NCI-H1930 (cell line): ENCODE results near the gene DUOX1.

ENCODE experiments used
- DNase-seq, 2 experiments: peaks; one replicate each; lab custom pipeline; 2025; lab: John Stamatoyannopoulos, UW

The DUOX1 gene

GRCh38 chr15:45143946-45144345 lies 14.2 kb downstream of the DUOX1 start:
- DNase-seq: no peak

GRCh38 chr15:45144775-45145174 lies 15.0 kb downstream of the DUOX1 start:
- no peak for DNase-seq

- DNase-seq: no peak
Measured at GRCh38 chr15:45146405-45146804, 16.6 kb downstream of the DUOX1 start.

GRCh38 chr15:45147606-45148005 lies 17.8 kb downstream of the DUOX1 start:
- no peak for DNase-seq

- DNase-seq: no peak
Measured at GRCh38 chr15:45148076-45149059, 18.6 kb downstream of the DUOX1 start.

DNA sequence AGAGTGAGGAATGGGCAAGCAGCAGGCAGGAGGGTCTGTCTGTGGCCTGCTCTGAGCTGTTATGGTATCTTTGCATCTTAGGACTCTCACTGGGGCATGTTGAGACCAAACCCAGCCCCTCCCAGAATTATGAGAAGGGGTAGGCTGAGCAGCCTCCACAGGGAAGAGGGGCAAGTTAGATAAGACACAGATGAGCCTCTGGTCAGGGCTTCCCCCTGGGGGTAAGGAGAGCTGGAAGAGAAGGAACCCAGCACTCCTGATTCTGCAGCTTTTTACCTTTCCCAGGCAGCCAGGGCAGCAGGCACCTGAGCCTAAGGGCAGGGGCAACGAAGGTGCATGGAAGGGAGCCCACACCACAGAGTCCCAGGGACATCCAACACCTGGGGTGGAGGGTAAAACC lies 19.3 kb downstream of the DUOX1 start:
- no peak for DNase-seq

DNA sequence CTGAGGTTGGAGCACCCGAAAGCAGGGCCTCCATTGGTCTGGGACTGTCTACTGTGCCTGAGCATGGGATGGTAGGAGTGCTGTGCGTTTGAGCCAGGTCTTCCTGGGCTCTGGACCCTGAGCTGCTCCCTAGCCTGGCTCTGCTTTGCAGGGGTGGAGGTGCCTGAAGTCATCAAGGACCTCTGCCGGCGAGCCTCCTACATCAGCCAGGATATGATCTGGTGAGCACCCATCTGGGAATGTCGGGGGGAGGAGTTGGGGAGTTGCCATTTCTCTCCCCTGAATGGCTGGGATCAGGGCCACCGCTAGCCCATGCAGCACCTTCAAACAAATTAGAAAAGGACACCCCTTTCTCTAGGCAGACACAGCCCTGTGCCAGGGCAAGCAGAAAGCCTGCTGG lies 20.7 kb downstream of the DUOX1 start:
- DNase-seq: no peak

GRCh38 chr15:45150997-45151396 lies 21.2 kb downstream of the DUOX1 start:
- DNase-seq: no peak

GRCh38 chr15:45151998-45152828 lies 22.4 kb downstream of the DUOX1 start:
- DNase-seq: no peak

GRCh38 chr15:45155739-45156138 lies 25.9 kb downstream of the DUOX1 start:
- no peak for DNase-seq

DNA sequence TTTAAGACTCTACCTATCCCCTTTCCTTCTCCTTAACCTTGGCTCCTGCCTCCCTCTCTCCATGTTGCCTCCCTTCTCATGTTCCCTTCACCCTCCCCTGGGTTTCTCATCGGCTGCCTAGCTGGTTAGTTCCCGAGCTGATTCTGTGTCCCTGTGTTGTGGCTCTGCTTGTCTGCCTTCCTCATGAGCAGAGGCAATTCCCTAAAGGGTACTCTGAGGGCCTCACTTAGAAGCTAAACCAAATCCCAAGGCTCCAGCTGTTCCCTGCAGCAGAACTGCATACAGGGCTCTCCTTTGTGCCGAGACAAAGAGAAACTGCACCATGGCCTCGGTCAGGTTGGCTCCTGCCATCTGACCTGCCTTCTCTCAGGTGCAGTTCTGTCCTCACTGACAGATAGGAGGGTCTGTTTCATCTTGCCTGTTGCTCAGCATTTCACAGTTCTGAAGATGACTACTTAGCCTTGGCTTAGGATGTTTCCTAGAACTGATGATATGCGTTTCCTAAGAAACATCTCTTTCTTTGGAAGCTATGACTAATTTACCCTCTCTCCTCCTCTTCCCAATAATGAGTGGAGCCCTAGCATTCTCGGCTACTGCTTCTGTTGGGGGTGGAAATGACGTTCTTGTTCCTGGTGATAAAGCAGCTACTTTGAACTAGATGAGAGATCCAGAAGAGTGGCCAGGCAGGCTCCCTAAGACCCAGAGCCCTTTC lies 27.1 kb downstream of the DUOX1 start:
- no peak for DNase-seq

DNA sequence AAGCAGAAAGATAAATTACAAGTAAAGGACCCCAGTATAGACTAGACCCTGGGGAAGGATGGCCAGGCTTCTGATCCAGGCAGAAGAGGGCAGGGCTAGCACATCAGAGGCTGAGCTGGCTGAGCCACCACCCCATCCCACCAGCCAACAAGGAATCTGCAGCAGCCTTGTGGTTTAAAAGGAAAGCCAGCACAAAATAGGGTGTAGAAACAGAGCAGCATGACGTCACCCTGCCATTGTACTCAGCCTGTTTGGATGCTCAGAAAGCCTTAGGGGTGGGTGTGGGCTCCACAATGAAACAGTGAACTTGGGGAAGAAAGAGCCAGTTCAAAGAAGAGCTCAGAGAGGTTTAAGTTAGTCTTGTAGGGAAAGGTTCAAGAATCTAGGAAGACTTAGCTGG lies 28.2 kb downstream of the DUOX1 start:
- DNase-seq: no peak

- no peak for DNase-seq
Measured at GRCh38 chr15:45161666-45162065, 31.9 kb downstream of the DUOX1 start.

DNA sequence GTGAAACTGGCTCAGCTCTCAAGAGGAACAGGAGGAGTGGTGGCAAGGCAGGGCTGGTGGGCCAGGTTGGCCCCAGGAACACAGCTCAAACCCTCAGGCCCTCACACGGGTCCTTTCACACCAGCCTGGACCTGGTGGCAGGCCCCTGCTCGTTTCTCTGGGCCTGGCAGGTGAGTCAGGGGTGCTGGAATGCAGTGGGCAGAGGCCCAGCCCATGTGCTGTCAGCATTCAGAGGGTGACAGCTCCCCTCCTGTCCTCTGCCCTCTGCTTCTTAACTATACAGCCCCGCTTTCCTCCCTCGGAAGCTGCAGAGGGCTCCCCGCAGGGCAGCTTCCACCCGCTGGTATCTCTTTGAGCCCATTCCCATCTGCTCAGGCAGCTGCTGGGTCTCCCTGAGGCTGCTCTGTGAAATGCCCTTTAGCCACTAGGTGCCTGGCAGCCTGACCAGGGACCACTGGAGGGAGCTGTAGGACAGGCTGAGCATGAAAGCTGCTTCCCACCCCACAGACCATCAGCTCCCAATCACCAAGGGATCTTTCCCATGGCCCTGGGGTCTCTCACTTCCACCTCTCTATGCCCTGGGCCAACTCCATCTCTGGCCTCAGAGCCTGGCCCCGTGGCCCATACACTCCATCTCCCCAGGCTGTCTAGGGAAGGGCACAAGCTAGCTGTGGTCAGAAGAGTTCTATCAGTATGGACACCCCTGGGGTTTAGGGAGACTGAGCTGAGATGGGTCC lies 33.1 kb downstream of the DUOX1 start:
- peak; percentile 42 to 55 for DNase-seq

DNA sequence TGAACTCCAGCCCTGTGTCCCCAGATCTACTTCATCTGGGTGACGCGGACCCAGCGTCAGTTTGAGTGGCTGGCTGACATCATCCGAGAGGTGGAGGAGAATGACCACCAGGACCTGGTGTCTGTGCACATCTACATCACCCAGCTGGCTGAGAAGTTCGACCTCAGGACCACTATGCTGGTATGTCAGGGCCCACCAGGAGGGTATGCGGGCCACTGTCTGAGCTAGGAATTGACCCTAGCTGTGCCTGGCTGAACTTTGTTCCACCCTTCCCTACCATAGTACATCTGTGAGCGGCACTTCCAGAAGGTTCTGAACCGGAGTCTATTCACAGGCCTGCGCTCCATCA lies 33.7 kb downstream of the DUOX1 start:
- no peak for DNase-seq

DNA sequence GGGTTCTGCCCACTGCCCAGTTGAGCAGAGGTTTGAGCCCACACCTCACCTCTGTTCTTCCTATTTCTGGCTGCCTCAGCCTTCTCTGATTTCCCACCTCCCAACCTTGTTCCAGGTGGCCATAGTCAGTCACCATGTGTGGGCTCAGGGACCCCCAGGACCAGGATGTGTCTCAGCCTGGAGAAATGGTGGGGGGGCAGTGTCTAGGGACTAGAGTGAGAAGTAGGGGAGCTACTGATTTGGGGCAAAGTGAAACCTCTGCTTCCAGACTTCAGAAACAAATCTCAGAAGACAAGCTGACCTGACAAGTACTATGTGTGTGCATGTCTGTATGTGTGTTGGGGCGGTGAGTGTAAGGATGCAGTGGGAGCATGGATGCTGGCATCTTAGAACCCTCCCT lies 35.1 kb downstream of the DUOX1 start:
- DNase-seq: no peak

- DNase-seq: no peak
Measured at GRCh38 chr15:45165536-45165935, 35.7 kb downstream of the DUOX1 start.

DNA sequence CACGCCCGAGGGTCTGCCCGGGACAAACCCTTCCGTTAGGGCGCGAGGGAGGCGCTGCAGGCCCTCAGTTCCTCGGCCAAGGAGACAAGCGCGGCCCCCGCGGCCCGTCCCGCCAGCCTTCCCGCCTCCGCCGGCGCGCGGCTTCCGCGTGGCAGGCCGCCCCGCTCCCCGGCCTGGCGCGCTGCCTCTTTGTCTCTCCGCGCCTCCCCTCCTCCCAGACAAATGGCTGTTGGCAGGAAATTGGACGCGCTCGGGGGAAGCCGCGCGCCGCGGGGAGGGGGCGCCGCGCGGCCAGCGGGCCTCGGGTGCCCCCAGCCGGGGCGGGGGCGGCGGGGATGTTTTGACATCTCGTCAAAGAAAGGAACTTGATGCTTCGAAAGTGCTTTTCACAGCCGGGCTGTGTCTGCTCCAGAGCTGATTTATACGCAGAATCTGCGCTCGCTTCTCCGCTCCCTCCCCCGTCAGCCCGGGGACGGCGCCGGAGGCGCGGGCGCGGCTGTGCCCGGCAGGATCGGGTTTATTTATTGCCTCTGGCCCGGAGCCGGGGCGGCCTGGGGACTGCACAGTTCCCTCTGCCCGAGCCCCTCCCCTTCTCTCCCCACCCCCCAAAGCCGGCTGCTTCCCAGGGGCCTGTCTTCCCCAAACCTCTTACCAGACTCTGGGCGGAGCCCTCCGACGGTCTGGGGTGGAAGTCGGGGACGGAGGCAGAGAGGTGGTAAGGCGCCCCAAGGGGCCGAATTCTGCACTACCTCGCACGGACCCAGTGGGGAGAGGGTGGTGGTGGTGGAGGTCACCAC lies 37.2 kb downstream of the DUOX1 start:
- peak; percentile 63 to 66 for DNase-seq

- DNase-seq: no peak
Measured at GRCh38 chr15:45167631-45168205, 37.9 kb downstream of the DUOX1 start.

DNA sequence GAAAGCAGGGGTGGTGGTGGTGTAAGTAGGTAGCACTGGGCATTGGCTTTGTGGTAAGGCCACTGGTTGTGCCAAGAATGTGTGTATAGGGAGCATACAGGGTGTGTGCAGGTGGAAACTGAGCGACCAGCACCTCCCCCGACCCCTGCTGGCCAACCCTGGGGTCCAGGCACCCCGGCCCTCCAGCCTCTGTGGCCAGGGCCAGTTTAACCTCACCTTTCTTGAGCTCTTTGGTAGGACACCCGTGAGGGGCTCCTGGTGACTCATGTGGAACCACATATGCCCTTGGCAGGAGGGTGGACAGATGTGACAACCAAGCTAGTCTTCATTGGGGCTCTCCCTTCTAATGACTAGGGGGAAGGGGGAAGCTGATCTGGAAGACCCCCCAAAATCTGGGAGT lies 38.5 kb downstream of the DUOX1 start:
- no peak for DNase-seq
